ENCODE measurements around the gene OOSP4B. TPM values are rescaled to one million over a fixed set of nuclear protein-coding genes. Genes with fewer than 3 reads are reported as not detected.

Gene OOSP4B
- total and polyA plus RNA-seq, 2 of the 8 experiments (the other 6 are each of a cell fraction or from before 2014, with no cell fraction given): not detected

GRCh38 chr11:60029015-60029632, 12.1 kb downstream of the OOSP4B start:
- DNase-seq (ENCODE audit: low read depth in 1 of 2, low spot score in 2 of 2) (no peak), FAIRE-seq (no peak)
- Histone ChIP-seq H3K23ac (ENCODE audit: insufficient read length) (no peak overlapping the region), H3K18ac (ENCODE audit: extremely low read depth, low read length) (no peak overlapping the region), H2AFZ (ENCODE audit: low read length) (no peak overlapping the region), H3K23me2 (ENCODE audit: low read depth, low read length) (no peaks in the 10 kb centered on the region), H2BK20ac (ENCODE audit: low read length) (no peak overlapping the region), H3K9ac (replicated peaks in 1 of 4; ENCODE audit: extremely low read depth in 1 of 4, low read depth in 3 of 4, low read length in 3 of 4) (no peak overlapping the region), H3K79me2 (ENCODE audit: control insufficient read depth in 1 of 2, insufficient read depth in 2 of 2, low read length in 2 of 2) (no peaks in the 10 kb centered on the region), H3K27me3 (replicated peaks in 1 of 4; ENCODE audit: control insufficient read depth in 3 of 4, extremely low read depth in 1 of 4, insufficient read depth in 3 of 4, low read length in 3 of 4) (no peaks in the 10 kb centered on the region), H4K5ac (ENCODE audit: insufficient read length, low read depth, low read length) (no peak overlapping the region), H3K36me3 (ENCODE audit: control insufficient read depth in 2 of 4, insufficient read depth in 4 of 4, low read length in 3 of 4) (no peaks in the 10 kb centered on the region), H2BK12ac (ENCODE audit: low read depth, low read length) (no peak overlapping the region), H3K27ac (ENCODE audit: low read depth, low read length) (no peak overlapping the region), H3K9me3 (ENCODE audit: insufficient read depth in 2 of 2, low read depth in 1 of 2, low read length in 1 of 2) (no peaks in the 10 kb centered on the region), H3K4me2 (ENCODE audit: insufficient read depth in 1 of 2, low read depth in 2 of 2, low read length in 2 of 2) (no peak overlapping the region), H4K8ac (ENCODE audit: extremely low read depth, insufficient read depth, low read length) (no peak overlapping the region), H2BK5ac (ENCODE audit: low read depth, low read length) (no peak overlapping the region), H4K91ac (replicated peaks; ENCODE audit: insufficient read length, low read length) (no peak overlapping the region), H2BK120ac (replicated peaks; ENCODE audit: low read depth, low read length) (no peak overlapping the region), H3K4me3 (ENCODE audit: extremely low read depth in 1 of 4, insufficient read depth in 2 of 4, low read depth in 3 of 4, low read length in 4 of 4) (no peak overlapping the region), H2AK5ac (ENCODE audit: low read depth, low read length) (no peak overlapping the region), H3K4ac (replicated peaks; ENCODE audit: insufficient read length, low read depth, low read length) (no peak overlapping the region), H3K4me1 (replicated peaks in 1 of 4; ENCODE audit: control insufficient read depth in 3 of 4, insufficient read depth in 4 of 4, low read length in 3 of 4) (no peaks in the 10 kb centered on the region), H4K20me1 (replicated peaks in 1 of 2; ENCODE audit: control insufficient read depth in 1 of 2, insufficient read depth in 2 of 2, low read length in 2 of 2) (no peaks in the 10 kb centered on the region), H2BK15ac (ENCODE audit: low read length) (no peak overlapping the region), H3K56ac (replicated peaks; ENCODE audit: insufficient read length, low read depth, low read length) (no peak overlapping the region), H3K14ac (ENCODE audit: insufficient read length) (no peak overlapping the region), H3K79me1 (ENCODE audit: low read depth, low read length) (no peaks in the 10 kb centered on the region)
- CTCF ChIA-PET (ENCODE audit: partially characterized antibody): no interaction called here
- POLR2A ChIA-PET (ENCODE audit: partially characterized antibody): no interaction called here
- 86% methylated on average over 3 of the region's 3 CpGs; no CpG with 5 or more reads in 1 of the 2 experiments for WGBS, 2 experiments (ENCODE audit: extremely low coverage in 1 of 2, insufficient coverage in 1 of 2, insufficient read length in 1 of 2, insufficient replicate concordance in 2 of 2, low coverage in 1 of 2, low lambda C conversion rate in 2 of 2, missing lambda C conversion rate in 1 of 2)
- no peak for TF ChIP-seq PHF8 (conservative IDR thresholded peaks at IDR 0.05; ENCODE audit: low read depth, low read length)
- no peak for TF ChIP-seq FOSL1 (IDR thresholded peaks at IDR 0.05; ENCODE audit: insufficient read depth, low read depth, low read length)
- TF ChIP-seq NANOG (IDR thresholded peaks at IDR 0.05; ENCODE audit: insufficient read depth, low read depth, low read length, poor library complexity, severe bottlenecking): no peak
- no peak for TF ChIP-seq CBX5 (IDR thresholded peaks at IDR 0.05; ENCODE audit: low read depth, low read length)
- TF ChIP-seq BRCA1 (IDR thresholded peaks at IDR 0.05; ENCODE audit: low read depth, low read length): no peak
- TF ChIP-seq CTCF (IDR thresholded peaks at IDR 0.05; ENCODE audit: control extremely low read depth in 1 of 3, insufficient read depth in 1 of 3, low read depth in 1 of 3, low read length in 3 of 3): no peak

All from H1 (cell line).